Ovary (tissue), 3 donors: Measurements from ENCODE around the gene SECTM1.
"Not testable (repeated sequence)": the region's sequence is repeated elsewhere in the genome, so short reads cannot be mapped to it uniquely, and the experiment has no call there.

Source experiments
- CTCF ChIP-seq, 3 donors: fragments of 450-650 bp in 2 of 3; fragments of 200-600 bp in 1 of 3; IDR thresholded peaks; one replicate each; pipeline versions ENCODE4 v1.5.1 to v1.8.0; 2016 to 2022; ENCODE audit warnings: antibody characterized with exemption in 3 of 3, mild to moderate bottlenecking in 1 of 3
- POLR2A ChIP-seq: fragments of 450-650 bp; IDR thresholded peaks from one replicate; pipeline ENCODE4 v1.6.1; 2017; ENCODE audit warnings: antibody characterized with exemption, mild to moderate bottlenecking, moderate library complexity
- donor health status: DM: no; HTN: no; CAD: no.

- not testable (repeated sequence) for TF ChIP-seq CTCF (IDR thresholded peaks at IDR 0.05); POLR2A
These were observed 39.5 kb upstream of the SECTM1 start for GRCh38 chr17:82373072-82373452.
